HepG2 (cell line): ENCODE measurements around the gene SCAMP3. TPM values are rescaled to one million over a fixed set of nuclear protein-coding genes. Genes with fewer than 3 reads are reported as not detected.

Source experiments
- HIC2 ChIP-seq: sonication (generic); formaldehyde crosslinking; IDR thresholded peaks from 2 replicates; pipeline ENCODE4 v1.9.0; 2022; ENCODE audit warnings: low read depth, missing genetic modification reagents
- HOXA7 ChIP-seq: sonication (generic); formaldehyde crosslinking; IDR thresholded peaks from 2 replicates; pipeline ENCODE4 v1.8.1; 2022; ENCODE audit warnings: mild to moderate bottlenecking, missing genetic modification reagents, moderate library complexity
- JUN ChIP-seq: sonication (generic); formaldehyde crosslinking; IDR thresholded peaks from 2 replicates; pipeline ENCODE4 v1.4.0; 2020; ENCODE audit warnings: mild to moderate bottlenecking, missing genetic modification reagents
- MBD4 ChIP-seq: IDR thresholded peaks from 2 replicates; pipeline ENCODE4 v1.6.1; 2012; ENCODE audit warnings: low read length, inconsistent platforms, borderline replicate concordance
- NFRKB ChIP-seq: fragments of 450-650 bp; IDR thresholded peaks from 2 replicates; pipeline ENCODE4 v1.6.1; 2017
- SALL2 ChIP-seq: sonication (generic); formaldehyde crosslinking; IDR thresholded peaks from 2 replicates; pipeline ENCODE4 v1.8.1; 2023; ENCODE audit warnings: mild to moderate bottlenecking, missing genetic modification reagents, inconsistent platforms
- SRSF1 ChIP-seq: fragments of 200-400 bp; formaldehyde crosslinking; optimal IDR thresholded peaks from 2 replicates; pipeline ENCODE3; 2017; ENCODE audit warnings: mild to moderate bottlenecking, low read depth, low read length, moderate library complexity
- TAF15 ChIP-seq: fragments of 200-400 bp; formaldehyde crosslinking; IDR thresholded peaks from one replicate; pipeline ENCODE4 v1.6.1; 2018; ENCODE audit warnings: mild to moderate bottlenecking, low read depth, low read length; ENCODE audit not compliant: poor library complexity, severe bottlenecking
- TMF1 ChIP-seq: sonication (generic); formaldehyde crosslinking; IDR thresholded peaks from 2 replicates; pipeline ENCODE4 v1.8.1; 2022; ENCODE audit warnings: low read depth, missing genetic modification reagents
- ZBTB38 ChIP-seq: sonication (generic); formaldehyde crosslinking; IDR thresholded peaks from 2 replicates; pipeline ENCODE4 v1.5.1; 2020; ENCODE audit warnings: mild to moderate bottlenecking, missing genetic modification reagents
- ZBTB4 ChIP-seq: sonication (generic); formaldehyde crosslinking; IDR thresholded peaks from 2 replicates; pipeline ENCODE4 v1.4.0; 2020; ENCODE audit warnings: missing genetic modification reagents, mild to moderate bottlenecking, borderline replicate concordance
- ZKSCAN1 ChIP-seq: fragments of 150-350 bp; IDR thresholded peaks from 2 replicates; pipeline ENCODE4 v1.6.1; 2014; ENCODE audit warnings: low read length
- ZNF329 ChIP-seq: sonication (generic); formaldehyde crosslinking; IDR thresholded peaks from 2 replicates; pipeline ENCODE4 v1.9.0; 2021; ENCODE audit warnings: low read depth, mild to moderate bottlenecking, missing genetic modification reagents
- ZNF549 ChIP-seq: sonication (generic); formaldehyde crosslinking; IDR thresholded peaks from 2 replicates; pipeline ENCODE4 v1.5.0; 2020; ENCODE audit warnings: missing genetic modification reagents
- ZNF775 ChIP-seq: sonication (generic); formaldehyde crosslinking; IDR thresholded peaks from 2 replicates; pipeline ENCODE4 v1.4.0; 2020; ENCODE audit warnings: missing genetic modification reagents, mild to moderate bottlenecking, moderate library complexity, borderline replicate concordance
- polyA plus RNA-seq, 8 experiments: library from polyadenylated mRNA; depleted of rRNA in 3 of 8; stranded (reverse) in 7 of 8; unstranded in 1 of 8; fragments of >200 nt; fragmentation: Illumina TruSeq in 4 of 8; extraction: Trizol in 4 of 8; gene quantifications; 2 replicates each; pipeline versions ENCODE4 v1.2.1 to v1.2.3, GENCODE V29; 2011 to 2016; ENCODE audit warnings: low read depth in 4 of 8, missing spikeins in 1 of 8, mixed read lengths in 1 of 8; ENCODE audit not compliant: insufficient read depth in 1 of 8
- total RNA-seq, 5 experiments: library from RNA; depleted of rRNA; stranded (reverse); fragments of >200 nt; fragmentation: Illumina TruSeq; extraction: Trizol; gene quantifications; 2 replicates each; pipeline ENCODE4 v1.2.3, GENCODE V29; 2016; ENCODE audit warnings: low read depth in 1 of 5
- TF ChIP-seq, protein P1 (sequence below): IDR thresholded peaks from 2 replicates; pipeline ENCODE4 v1.4.0; 2020; ENCODE audit warnings: mild to moderate bottlenecking, missing genetic modification reagents
- TF ChIP-seq, protein P2 (sequence below): sonication (generic); formaldehyde crosslinking; IDR thresholded peaks from 2 replicates; pipeline ENCODE4 v1.9.0; 2021; ENCODE audit warnings: missing genetic modification reagents, borderline replicate concordance

SCAMP3 gene
- total and polyA plus RNA-seq, 2 of the 13 experiments (the other 11 are each of a cell fraction or from before 2014, with no cell fraction given) = 46.8 to 83.3 TPM

GRCh38 chr1:155261852-155262673, at the start of gene SCAMP3 (continued):
- TF ChIP-seq ZNF549 (no peak), ZNF775 (peak; percentile 79; the same call in 1 of the 2 replicates), HOXA7 (CRISPR knock-in tag) (no peak), JUN (CRISPR knock-in tag) (0 out of 2 replicates have a peak, but pooled peaks have one; percentile 60), TMF1 (no peak; the same call in 1 of the 2 replicates), ZBTB38 (CRISPR knock-in tag) (peak; percentile 74; the same call in 1 of the 2 replicates), TAF15 (peak; percentile 52), SRSF1 (peak; percentile 94), MBD4 (no peak), NFRKB (no peak), ZNF329 (CRISPR knock-in tag) (0 out of 2 replicates have a peak, but pooled peaks have one; percentile 45), ZBTB4 (CRISPR knock-in tag) (no peak), ZKSCAN1 (no peak), HIC2 (CRISPR knock-in tag) (peak; percentile 18; the same call in 1 of the 2 replicates), SALL2 (0 out of 2 replicates have a peak, but pooled peaks have one; percentile 72)
- TF ChIP-seq, protein P1, sequence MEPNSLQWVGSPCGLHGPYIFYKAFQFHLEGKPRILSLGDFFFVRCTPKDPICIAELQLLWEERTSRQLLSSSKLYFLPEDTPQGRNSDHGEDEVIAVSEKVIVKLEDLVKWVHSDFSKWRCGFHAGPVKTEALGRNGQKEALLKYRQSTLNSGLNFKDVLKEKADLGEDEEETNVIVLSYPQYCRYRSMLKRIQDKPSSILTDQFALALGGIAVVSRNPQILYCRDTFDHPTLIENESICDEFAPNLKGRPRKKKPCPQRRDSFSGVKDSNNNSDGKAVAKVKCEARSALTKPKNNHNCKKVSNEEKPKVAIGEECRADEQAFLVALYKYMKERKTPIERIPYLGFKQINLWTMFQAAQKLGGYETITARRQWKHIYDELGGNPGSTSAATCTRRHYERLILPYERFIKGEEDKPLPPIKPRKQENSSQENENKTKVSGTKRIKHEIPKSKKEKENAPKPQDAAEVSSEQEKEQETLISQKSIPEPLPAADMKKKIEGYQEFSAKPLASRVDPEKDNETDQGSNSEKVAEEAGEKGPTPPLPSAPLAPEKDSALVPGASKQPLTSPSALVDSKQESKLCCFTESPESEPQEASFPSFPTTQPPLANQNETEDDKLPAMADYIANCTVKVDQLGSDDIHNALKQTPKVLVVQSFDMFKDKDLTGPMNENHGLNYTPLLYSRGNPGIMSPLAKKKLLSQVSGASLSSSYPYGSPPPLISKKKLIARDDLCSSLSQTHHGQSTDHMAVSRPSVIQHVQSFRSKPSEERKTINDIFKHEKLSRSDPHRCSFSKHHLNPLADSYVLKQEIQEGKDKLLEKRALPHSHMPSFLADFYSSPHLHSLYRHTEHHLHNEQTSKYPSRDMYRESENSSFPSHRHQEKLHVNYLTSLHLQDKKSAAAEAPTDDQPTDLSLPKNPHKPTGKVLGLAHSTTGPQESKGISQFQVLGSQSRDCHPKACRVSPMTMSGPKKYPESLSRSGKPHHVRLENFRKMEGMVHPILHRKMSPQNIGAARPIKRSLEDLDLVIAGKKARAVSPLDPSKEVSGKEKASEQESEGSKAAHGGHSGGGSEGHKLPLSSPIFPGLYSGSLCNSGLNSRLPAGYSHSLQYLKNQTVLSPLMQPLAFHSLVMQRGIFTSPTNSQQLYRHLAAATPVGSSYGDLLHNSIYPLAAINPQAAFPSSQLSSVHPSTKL = peak; percentile 33
- TF ChIP-seq, protein P2, sequence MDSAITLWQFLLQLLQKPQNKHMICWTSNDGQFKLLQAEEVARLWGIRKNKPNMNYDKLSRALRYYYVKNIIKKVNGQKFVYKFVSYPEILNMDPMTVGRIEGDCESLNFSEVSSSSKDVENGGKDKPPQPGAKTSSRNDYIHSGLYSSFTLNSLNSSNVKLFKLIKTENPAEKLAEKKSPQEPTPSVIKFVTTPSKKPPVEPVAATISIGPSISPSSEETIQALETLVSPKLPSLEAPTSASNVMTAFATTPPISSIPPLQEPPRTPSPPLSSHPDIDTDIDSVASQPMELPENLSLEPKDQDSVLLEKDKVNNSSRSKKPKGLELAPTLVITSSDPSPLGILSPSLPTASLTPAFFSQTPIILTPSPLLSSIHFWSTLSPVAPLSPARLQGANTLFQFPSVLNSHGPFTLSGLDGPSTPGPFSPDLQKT (CRISPR knock-in tag) = no peak
